Endothelial cell of hepatic sinusoid (primary cell): Measurements from ENCODE around the gene CFAP46.
"Not testable (repeated sequence)": the region's sequence is repeated elsewhere in the genome, so short reads cannot be mapped to it uniquely, and the experiment has no call there.

Experiments used
- in situ Hi-C: cut with HindIII; loops from 2 replicates; pipeline ENCODE4 v1.10.0; 2017; ENCODE audit warnings: low sequenced_read_pairs

Gene CFAP46

DNA sequence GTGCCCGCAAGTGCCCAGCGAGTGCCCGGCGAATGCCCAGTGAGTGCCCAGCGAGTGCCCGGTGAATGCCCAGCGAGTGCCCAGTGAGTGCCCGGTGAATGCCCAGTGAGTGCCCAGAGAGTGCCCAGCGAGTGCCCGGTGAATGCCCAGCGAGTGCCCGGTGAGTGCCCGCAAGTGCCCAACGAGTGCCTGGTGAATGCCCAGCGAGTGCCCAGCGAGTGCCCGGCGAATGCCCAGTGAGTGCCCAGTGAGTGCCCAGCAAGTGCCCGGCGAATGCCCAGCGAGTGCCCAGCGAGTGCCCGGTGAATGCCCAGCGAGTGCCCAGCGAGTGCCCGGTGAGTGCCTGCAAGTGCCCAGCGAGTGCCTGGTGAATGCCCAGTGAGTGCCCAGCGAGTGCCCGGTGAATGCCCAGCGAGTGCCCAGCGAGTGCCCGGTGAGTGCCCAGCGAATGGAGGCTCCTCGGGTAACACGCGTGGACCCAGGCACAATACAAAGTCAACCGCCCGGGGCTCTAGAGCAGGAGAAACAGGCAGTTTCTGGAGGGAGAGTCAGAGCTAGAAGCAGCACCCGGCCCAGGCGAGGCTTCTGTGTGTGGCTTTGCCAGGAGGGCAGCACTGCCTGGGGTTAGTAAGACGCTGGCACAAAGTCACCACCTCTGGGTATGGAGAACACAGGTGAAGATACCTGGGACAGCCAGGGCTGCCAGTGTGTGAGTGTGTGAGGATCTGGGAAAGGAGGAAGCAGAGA is 38.2 kb upstream of the CFAP46 start:
- in situ Hi-C loops, result no loop called here

DNA sequence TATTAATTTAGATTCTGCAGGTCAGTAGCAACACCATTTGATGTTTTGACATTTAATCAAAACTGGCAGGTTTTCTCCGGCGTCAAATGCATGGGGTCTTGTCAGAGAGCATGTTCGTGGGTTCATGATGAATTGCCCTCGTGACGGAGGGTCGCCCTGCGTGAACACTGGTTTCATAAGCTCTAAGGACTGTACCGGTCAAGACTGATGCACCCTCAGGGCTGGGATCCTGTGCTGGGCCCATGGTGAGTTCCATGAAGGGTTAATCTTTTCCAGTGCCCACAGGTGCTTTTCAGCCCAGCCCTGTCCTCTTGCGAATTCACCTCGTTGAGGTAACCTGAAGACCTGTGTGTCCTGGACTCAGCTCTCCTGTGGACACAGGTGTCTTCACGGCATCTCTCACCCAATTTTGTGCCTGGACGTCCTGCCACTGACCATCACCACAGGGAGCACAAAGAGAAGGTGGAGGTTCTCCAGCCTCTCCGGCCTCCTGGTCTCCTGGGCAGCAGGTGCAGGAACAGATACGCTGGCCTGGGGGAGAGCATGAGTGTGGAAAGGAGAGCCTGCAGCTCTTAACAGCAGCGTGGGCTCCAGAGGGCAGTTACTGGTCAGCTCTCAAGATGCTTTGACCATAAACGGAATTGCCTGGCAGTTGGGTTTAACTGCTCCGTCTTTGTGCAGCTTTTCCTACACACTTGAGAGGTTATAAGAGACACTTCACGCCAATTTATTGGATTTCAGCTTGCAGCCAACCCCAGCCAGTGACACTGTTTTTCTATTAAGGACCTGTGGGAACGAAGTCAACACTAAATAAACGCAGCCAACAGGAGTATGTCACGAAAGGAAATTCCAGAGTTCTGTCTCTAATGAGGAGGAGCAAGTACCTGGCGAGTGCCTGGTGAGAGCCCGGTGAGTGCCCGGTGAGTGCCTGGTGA is 37.4 kb upstream of the CFAP46 start:
- in situ Hi-C loops, result no loop called here

DNA sequence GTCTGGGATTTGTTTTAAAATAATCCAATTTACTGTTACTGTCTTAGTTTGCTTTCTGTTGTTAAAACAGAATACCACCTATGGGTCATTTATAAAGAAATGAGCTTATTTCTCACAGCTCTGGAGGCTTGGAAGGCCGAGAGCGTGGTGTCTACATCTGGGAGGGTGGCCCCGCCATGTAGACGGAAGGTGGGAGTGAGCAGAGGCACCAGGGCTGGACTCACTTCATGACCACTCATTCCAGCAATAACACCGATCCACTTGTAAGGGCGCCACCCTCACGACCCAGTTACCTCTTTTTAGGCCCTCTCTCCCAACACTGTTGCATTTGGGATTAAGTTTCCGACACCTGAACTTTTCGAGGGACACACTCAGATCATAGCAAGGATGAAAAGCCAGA is 36.2 kb upstream of the CFAP46 start:
- in situ Hi-C loops, result no loop called here

DNA sequence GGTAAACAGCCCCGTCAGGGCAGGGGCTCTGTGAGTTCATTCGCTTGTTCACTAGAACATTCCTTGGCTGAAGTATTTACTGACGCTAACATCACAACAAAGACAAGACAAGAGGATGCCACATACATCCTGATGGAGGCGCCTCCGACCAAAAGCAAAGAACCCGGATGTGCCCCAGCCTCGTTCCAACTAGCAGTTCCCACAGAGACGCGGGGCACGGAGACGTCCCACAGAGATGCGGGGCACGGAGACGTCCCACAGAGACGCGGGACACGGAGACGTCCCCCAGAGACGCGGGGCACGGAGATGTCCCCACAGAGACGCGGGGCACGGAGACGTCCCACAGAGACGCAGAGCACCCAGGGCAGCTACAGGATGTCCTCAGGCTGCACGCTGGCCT is 35.4 kb upstream of the CFAP46 start:
- in situ Hi-C loops, result no loop called here

DNA sequence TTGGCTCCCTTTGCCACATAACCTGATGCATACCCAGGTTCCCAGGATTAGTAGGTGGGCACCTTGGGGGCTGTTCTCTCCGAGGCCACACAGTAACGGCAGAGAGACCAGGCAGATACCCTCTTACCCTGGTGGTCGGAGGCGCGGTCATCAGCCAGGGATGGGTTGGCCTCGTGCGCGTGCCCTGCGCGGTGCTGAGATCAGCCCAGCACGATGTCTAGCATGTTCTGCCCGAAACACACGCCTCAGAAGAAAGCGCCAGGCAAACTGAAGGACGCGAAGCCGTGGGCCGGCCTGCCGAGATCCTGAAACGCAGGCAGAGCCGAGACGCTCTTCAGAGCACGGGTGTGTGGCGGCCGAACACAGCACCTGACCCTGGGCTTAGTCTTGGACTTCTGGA is 34.7 kb upstream of the CFAP46 start:
- in situ Hi-C loops, result no loop called here

DNA sequence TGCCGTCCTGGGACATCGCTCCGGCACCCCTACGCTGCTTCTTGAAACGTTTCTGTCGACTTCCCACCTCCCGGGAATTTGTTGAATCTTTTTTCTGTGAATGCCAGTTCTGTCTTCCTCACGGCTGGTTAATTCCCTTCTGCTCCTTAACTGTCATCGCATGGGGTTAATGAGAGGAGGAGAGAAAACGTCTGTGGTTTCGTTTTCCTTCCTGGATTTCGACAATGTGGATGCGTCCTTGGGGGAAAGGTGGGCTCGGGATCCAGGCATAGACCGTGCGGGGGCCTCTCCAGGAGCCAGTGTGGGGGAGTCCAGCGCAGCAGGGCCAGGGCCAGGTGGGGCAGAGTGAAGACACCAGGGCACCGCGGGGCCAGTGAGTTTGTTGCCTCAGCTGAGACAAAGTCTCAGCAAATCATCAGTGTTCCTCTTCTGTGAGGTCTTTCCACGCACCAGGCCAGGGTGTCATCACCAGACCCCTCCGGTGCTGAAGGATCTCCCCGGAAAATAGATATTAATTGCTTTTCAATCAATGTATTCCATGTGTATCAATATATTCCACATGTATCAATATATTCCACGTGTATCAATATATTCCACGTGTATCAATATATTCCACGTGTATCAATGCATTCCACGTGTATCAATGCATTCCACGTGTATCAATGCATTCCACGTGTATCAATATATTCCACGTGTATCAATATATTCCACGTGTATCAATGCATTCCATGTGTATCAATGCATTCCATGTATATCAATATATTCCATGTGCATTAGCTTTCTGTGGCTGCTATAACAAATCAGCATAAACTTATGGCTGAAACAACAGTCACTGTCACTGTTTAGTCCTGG is 33.7 kb upstream of the CFAP46 start:
- in situ Hi-C loops, result no loop called here

DNA sequence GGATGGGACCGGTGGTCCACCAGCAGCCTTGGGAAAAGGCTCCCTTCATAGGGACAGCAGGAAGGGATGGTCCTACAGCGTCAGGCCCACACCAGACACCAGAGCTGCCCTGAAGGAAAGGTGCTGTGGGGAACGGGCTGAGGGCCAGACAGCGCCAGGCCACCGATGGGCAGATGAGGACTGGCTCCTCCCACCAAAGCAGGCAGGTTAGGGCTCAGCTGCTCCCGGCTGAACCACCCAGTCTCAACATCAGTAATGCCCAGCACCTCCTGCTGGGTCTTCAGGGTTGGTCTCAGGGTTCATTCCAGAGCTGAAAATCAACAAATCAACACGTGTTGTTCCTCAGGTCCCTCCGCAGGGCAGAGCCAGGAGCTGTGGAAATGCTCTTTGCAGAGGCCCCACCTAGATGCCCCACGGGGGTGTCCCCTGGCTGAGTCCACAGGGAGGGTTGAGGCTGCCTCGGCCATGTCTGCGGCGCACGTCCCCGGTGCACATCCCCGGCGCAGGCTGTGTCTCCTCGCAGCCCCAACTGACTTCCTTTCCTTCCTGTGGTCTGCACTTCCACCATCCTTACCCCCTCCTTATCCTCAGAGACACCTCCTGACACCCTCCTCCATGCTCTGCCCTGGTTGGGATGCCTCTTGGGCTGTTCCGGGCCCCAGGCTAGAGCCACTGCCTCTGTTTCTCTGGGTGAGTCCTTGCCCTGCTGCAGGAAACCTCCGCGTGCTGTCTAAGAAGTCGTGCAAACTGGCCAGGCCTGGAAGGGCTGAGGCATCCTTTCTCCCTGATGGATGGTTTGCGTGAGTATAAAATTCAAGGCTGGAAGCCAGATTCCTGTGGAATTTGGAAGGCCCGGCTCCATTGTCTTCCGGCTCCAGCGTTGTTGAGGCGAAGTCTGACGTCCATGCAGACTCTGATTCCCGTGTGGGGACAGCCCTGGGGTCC is 32.8 kb upstream of the CFAP46 start:
- in situ Hi-C loops, result no loop called here

DNA sequence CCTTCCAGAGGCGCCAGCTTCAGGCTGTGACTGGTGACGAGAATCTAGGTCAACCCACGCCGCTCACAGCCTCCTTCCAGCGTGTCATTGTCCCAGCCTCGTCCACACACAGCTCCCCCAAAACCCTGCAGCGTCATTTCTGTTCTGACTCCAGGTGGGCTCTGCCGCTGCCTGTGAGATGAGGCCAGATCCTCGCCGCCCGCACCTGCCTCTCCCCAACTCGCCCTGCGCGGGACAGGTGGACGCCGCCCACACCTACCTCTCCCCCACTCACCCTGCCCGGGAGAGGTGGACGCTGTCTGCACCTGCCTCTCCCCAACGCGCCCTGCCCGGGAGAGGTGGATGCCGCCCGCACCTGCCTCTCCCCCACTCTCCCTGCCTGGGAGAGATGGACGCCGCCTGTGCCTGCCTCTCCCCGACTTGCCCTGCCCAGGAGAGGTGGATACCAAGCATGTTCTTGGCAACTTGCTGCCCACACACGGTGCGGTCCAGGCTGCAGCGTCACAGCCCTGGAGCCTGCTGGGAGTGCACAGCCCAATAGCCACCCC is 32.0 kb upstream of the CFAP46 start:
- in situ Hi-C loops, result no loop called here

DNA sequence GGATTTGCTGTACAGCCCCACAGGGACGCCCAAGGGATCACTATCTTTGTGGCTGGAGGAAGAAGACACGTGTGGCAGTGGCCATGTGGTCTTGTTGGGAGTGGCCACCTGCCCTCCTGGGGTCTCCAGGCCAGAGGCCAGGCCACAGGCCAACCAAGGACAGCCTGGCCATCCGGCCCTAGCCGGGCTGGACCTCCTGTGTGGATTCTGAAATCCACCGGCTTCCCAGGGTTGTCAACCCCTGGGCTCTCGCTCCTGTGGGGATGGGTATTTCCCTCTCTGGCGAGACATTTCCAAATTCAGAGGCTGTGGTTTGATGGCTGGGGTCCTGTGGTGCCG is 31.5 kb upstream of the CFAP46 start:
- in situ Hi-C loops, result no loop called here

DNA sequence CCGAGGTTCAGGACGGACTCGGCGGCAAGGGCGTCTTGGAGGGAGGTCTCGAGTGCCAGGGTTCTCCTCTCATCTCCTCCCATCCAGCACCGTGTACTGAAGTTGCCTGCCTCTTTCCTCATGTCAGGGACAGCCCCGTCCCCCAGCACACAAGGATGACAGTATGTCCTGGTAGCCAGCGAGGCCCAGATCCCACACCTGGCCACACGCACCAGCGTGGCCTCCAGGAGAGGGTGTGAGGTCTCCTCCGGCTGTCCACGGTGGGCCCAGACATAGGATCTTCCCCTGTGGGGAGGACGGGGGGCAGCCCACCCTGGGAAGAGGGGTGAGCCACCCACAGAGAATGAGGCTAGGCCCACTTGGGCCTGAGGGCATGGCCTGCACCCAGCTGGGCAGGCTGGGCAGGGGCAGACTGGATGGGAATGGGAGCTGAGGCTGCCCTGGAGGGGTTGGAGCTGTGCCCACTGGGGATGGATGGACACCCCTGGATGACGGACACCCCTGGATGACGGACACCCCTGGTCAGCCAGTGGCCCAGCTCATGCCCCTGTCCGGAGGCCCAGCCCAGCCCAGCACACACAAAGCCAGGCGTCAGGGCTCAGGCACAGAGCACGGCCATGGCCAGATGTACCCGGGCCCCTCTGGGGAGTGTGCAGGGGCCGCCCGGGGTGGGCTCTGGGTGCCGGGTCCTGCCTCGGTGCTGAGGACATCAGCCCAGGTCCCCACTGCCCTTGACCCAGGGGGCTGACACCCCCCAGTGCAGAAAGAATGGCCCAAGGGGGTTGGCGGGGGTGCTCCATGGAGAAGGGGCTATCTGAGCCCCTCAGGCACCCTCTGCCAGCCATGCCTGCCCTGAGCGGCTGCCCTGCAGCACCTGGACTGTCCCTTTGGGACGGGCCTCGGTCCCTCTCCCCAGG is 30.9 kb upstream of the CFAP46 start:
- in situ Hi-C loops, result no loop called here

DNA sequence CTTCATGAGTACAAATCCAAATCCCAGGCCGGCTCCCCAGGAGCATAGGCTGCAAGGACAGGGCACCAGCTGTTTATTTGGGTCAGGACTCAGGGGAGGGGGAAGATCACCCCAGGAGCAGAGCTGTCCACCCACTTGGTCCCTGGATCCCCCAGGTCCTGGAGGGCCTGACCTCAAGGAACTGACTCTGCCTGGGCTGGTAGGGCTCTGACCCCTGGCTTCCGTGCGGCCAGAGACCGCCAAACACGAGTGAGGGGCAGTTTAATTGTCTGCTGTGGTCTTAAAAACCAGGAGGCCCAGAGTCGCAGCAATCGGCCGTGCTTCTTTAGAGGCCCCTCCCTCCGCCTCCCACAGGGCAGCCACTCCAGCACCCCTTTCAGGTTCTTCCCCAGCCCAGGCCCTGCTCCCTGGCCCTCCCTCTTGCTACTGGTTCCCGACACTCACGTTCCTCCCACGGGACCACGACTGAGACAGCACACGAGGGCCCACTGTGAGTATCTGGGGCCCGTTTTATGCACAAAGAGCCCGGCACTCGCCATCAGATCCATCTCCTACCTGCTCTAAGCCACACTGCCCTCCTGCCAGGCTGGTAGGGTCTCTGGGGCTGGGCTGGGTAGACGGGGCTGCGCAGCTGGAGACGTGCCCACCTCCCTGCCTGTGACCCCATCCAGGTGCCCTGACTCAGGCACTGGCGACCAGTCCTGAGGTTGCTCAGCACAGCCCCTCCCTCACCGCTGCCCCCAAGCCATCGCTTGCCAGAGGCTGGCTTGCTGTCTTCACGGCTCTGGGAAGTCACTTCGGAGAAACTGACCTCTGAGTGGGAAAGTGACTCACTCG is 30.0 kb upstream of the CFAP46 start:
- in situ Hi-C loops, result no loop called here

DNA sequence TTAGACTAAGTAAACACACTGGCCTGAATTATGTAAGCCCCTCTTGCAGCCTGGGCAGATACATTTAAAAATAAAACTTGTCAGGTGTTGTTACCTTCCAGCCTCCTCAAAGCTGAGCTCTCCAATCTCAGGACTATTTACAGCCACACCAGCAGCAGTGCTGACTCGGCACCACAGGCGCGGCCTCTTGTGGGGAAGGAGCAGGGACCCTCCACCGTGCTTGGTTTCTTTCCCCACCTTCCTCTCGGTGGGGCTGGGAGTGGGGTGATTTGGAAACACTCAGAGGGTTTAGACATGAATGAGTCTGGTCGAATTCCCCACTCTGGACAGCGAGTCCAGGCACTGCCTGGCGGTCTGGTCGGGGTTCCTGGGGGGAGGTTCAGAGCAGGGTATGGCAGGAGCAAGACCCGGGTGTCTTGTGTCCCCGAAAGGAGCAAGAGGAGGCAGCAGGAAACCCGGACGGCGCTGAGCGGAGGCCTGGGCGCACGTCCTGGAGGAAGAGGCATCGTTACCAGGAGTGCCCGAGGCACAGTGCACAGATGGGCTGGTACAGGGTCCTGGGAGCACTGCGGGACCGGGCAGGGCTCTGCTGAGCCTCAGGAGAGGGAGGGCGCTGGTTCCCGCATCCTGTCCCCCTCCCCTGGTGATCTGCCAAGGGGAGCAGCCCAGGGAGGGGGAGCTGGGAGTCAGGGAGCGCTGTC is 29.2 kb upstream of the CFAP46 start:
- in situ Hi-C loops, result no loop called here

DNA sequence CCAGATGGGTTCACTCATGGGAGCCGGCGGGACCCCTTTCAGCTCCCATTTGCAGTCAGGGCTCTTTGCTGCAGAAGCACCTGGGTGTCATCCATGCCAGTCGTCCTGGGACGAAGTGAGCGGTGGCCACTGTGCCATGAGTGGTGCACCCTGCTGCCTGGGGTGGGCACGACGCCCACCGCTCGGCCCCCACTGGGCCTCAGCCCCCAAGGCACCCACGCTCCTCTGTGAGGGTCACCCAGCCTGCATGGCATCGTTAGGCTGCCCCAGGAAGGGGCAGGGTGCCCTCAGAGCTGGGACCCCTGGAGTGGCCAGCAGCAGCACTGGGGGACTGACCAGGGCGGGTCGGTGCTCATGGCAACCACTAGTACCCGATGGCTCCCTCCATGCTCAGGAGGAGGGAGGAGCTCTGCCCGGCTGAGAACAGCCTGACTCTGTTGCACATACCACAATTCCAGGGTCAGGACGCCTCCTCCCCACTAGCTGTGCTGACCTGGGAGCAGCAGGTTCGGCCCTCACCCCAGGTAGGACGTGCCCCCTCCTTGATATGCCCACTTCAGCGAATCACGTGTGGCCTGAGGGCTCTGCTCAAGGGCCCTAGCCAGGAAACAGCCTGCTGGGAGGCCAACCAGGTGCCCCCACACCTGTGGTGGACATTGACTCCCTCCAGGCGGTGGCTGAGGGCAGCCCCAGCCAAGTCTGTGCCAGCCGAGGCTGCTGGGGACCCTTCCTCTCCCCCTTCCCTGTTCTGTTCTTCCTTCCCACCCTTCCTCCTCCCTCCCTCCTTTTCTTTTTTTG is 28.5 kb upstream of the CFAP46 start:
- in situ Hi-C loops, result no loop called here

DNA sequence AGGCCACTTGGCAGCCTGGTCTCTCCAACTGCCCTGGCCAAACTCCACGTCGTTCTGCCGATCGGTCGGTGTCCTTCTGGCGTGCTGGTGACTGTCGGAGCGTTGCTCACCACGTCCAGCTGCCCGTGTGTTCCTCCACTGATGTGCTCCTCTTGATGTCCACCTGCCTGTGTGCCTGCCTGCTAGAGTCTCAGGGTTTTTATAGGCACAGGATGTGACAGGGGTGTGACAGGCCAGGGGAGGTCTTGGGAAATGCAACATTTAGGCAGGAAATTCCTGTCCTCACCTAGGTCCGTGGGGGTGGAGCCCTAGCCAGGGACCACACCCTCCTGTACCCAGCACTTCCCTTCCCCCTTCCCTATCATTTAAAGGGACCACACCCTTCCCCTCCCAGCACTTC is 25.2 kb upstream of the CFAP46 start:
- in situ Hi-C loops, result no loop called here

DNA sequence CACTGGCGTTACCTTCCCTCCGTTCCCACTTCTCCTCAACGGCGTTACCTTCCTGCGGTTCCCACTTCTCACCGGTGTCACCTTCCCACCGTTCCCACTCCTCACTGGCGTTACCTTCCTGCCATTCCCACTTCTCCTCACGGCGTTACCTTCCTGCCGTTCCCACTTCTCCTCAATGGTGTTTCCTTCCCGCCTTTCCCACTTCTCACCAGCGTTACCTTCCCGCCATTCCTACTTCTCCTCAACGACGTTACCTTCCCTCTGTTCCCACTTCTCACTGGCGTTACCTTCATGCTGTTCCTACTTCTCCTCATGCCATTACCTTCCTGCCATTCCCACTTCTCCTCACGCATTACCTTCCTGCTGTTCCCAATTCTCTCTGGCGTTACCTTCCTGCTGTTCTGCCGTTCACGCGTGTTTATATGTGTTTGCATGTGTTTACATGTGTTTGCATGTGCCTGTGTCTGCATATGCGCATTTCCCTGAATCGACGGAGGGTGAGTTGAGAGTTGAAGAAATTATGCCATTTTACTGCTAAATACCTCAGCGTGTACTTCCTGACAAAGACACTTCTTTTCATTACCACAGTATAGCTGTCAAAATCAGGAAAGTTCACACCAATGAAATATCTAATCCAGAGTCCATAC is 23.2 kb upstream of the CFAP46 start:
- in situ Hi-C loops, result no loop called here

DNA sequence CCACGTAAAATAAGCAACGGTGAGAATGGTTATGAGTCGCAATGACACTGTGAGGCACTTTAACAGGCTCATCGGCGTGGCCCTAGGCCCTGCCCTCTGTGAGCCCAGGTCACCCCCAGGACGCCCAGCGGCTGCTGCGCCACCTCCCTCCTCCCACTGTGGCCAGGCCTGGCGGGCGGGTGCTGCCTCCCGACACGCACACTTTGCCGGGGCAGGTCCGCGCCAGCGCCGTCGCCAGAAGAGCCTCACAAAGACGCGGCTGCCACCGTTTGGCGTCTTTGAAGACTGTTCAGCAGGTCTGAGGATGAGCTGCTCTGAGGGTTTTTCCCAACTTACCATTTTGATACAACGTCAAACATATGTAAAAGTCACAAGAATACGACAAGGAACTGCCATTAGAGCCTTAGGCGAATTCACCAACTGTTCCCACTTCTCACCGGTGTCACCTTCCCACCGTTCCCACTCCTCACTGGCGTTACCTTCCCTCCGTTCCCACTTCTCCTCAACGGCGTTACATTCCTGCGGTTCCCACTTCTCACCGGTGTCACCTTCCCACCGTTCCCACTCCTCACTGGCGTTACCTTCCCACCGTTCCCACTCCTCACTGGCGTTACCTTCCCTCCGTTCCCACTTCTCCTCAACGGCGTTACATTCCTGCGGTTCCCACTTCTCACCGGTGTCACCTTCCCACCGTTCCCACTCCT is 22.5 kb upstream of the CFAP46 start:
- in situ Hi-C loops, result not testable (repeated sequence)
